ENCODE results near the gene ARHGAP15. TPM values are rescaled to one million over a fixed set of nuclear protein-coding genes. Genes with fewer than 3 reads are reported as not detected.

The ARHGAP15 gene
- total RNA-seq, 2 donors from 2014 or later, result 2.6 to 6.9 TPM

DNA sequence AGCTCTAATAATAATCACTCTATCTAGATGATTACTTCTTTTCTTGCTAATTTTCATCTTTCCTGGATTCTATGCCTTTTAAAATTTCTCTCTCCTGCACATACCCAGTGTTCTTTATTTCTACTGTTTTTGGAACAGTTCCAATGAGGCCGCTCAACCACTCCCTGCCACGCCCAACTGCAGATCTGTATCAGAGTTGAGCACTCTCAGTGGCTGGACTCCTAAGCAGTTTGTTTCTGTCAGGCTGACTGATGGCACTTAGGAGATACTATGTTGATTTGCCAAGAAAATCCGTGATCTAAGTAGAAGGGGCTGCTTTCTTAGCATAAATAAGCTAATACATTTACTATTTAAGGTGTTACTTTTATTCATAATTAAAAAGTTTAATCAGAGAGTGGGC, 192.8 kb downstream of the ARHGAP15 start:
- TF ChIP-seq, protein P1, sequence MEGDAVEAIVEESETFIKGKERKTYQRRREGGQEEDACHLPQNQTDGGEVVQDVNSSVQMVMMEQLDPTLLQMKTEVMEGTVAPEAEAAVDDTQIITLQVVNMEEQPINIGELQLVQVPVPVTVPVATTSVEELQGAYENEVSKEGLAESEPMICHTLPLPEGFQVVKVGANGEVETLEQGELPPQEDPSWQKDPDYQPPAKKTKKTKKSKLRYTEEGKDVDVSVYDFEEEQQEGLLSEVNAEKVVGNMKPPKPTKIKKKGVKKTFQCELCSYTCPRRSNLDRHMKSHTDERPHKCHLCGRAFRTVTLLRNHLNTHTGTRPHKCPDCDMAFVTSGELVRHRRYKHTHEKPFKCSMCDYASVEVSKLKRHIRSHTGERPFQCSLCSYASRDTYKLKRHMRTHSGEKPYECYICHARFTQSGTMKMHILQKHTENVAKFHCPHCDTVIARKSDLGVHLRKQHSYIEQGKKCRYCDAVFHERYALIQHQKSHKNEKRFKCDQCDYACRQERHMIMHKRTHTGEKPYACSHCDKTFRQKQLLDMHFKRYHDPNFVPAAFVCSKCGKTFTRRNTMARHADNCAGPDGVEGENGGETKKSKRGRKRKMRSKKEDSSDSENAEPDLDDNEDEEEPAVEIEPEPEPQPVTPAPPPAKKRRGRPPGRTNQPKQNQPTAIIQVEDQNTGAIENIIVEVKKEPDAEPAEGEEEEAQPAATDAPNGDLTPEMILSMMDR (IDR thresholded peaks at IDR 0.05), result no peak
- Histone ChIP-seq H3K4me3 (no peak overlapping the region), H3K27ac (no peak overlapping the region), H3K27me3 (no peaks in the 10 kb centered on the region), H3K9me3 (no peaks in the 10 kb centered on the region), H3K36me3 (no peaks in the 10 kb centered on the region), H3K4me1 (no peaks in the 10 kb centered on the region)
- no peak for DNase-seq (ENCODE audit: low spot score)

- no peak overlapping the region for H3K4me3 ChIP-seq
- H3K27ac ChIP-seq, result no peak overlapping the region
- H3K36me3 ChIP-seq, result no peaks in the 10 kb centered on the region
- H3K9me3 ChIP-seq, result no peaks in the 10 kb centered on the region
- no peaks in the 10 kb centered on the region for H3K27me3 ChIP-seq
- no peak for DNase-seq (ENCODE audit: low spot score)
- TF ChIP-seq, protein P1 (IDR thresholded peaks at IDR 0.05), result no peak
- no peaks in the 10 kb centered on the region for H3K4me1 ChIP-seq
Observed at GRCh38 chr2:143329288-143329687, 200.1 kb downstream of the ARHGAP15 start.

DNA sequence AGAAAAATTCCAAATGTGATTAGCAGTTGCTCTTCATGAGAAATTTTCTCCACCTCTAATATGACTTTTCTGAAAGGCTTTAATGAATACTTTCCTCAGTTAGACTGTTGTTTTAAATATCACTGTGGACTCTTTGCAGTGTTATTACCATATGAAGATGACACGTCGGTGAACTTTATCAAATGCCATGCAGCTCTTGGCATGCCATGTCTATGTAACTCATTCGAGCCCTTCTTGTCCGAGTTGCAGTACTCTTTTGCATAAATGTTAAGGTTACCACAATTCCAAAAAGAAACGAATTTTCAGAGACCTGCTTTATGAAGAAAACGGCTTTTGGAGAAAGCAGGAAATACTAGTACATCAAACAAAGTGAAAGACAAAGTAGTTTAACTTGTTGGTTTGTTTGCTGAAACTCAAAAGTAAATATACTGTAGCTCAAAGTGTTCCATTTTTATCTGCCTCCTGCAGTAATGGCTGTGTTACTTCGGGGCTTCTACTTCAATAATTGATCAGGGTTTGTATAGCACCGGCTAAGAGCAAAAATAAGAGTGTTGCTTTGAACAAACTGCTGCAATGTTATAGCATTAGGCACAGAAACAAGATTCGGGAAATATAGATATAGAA, 204.1 kb downstream of the ARHGAP15 start:
- TF ChIP-seq, protein P1 (IDR thresholded peaks at IDR 0.05), result no peak
- no peaks in the 10 kb centered on the region for H3K9me3 ChIP-seq
- H3K27ac ChIP-seq, result no peak overlapping the region
- H3K36me3 ChIP-seq, result no peaks in the 10 kb centered on the region
- no peaks in the 10 kb centered on the region for H3K27me3 ChIP-seq
- DNase-seq (ENCODE audit: low spot score), result no peak
- no peak overlapping the region for H3K4me3 ChIP-seq
- H3K4me1 ChIP-seq, result no peaks in the 10 kb centered on the region

DNA sequence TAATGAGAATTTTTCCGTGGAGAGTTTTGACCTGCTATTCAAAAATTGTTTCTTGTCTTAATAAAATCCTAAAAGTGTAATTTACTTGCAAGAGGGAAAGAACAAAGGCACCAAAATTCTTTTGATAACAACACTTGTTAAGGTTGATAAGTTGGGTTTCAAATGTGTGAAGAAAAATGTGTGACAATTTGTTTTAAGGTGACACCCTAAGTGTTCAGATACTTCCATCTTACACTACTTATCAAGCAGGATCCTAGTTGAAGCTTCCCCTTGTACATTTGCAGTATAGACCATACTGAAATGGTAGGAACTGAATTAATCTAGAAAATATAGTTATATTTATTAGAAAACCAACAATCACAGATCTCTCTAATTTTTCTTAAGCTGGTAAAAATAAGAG, 204.6 kb downstream of the ARHGAP15 start:
- no peak for DNase-seq (ENCODE audit: low spot score)
- Histone ChIP-seq H3K9me3 (no peaks in the 10 kb centered on the region), H3K4me1 (no peaks in the 10 kb centered on the region), H3K36me3 (no peaks in the 10 kb centered on the region), H3K4me3 (no peak overlapping the region), H3K27me3 (no peaks in the 10 kb centered on the region), H3K27ac (no peak overlapping the region)
- TF ChIP-seq, protein P1 (IDR thresholded peaks at IDR 0.05), result no peak

GRCh38 chr2:143334837-143335236, 205.6 kb downstream of the ARHGAP15 start:
- H3K27ac ChIP-seq, result no peak overlapping the region
- H3K27me3 ChIP-seq, result no peaks in the 10 kb centered on the region
- H3K4me1 ChIP-seq, result no peaks in the 10 kb centered on the region
- TF ChIP-seq, protein P1 (IDR thresholded peaks at IDR 0.05), result no peak
- H3K36me3 ChIP-seq, result no peaks in the 10 kb centered on the region
- no peak overlapping the region for H3K4me3 ChIP-seq
- H3K9me3 ChIP-seq, result no peaks in the 10 kb centered on the region
- no peak for DNase-seq (ENCODE audit: low spot score)

- Histone ChIP-seq H3K9me3 (no peaks in the 10 kb centered on the region), H3K4me1 (no peaks in the 10 kb centered on the region), H3K27me3 (no peaks in the 10 kb centered on the region), H3K4me3 (no peak overlapping the region), H3K36me3 (no peaks in the 10 kb centered on the region), H3K27ac (no peak overlapping the region)
- TF ChIP-seq, protein P1 (IDR thresholded peaks at IDR 0.05), result no peak
- DNase-seq (ENCODE audit: low spot score), result no peak
Observed at GRCh38 chr2:143336719-143337210, 207.5 kb downstream of the ARHGAP15 start.

Measured in right atrium auricular region (tissue), 2 donors.